H1 (cell line): ENCODE measurements around the gene BOLA1. TPM values are rescaled to one million over a fixed set of nuclear protein-coding genes. Genes with fewer than 3 reads are reported as not detected.

Experiments
- CTCF ChIA-PET: fragments of 300-600 bp; sonication (Branson Sonifier 250); formaldehyde crosslinking; loops from one replicate; lab custom pipeline; 2021; ENCODE audit not compliant: partially characterized antibody; lab: Charles Lee
- POLR2A ChIA-PET: fragments of 300-600 bp; sonication (Branson Sonifier 250); formaldehyde crosslinking; loops from one replicate; lab custom pipeline; 2021; ENCODE audit warnings: inconsistent platforms; ENCODE audit not compliant: partially characterized antibody; lab: Charles Lee
- DNase-seq, 2 experiments: peaks; one replicate each; pipeline versions ENCODE4 v3.0.0 to v3.0.0-alpha.2; 2010 to 2022; ENCODE audit warnings: low spot score in 2 of 2, low read depth in 1 of 2, mixed read lengths in 1 of 2
- FAIRE-seq: peaks from 2 replicates; lab custom pipeline; 2011; peaks lifted over from hg19 to GRCh38; lab: Jason Lieb, UNC
- H2AFZ ChIP-seq: 2 replicates; pipeline ENCODE4 v1.8.1; 2012; ENCODE audit warnings: low read length, inconsistent platforms
- H2AK5ac ChIP-seq: 2 replicates; pipeline ENCODE4 v1.6.1; 2013; ENCODE audit warnings: low read depth, low read length
- H2BK120ac ChIP-seq: replicated peaks from 2 replicates; pipeline ENCODE3; 2013; ENCODE audit warnings: low read depth, low read length, inconsistent platforms
- H2BK12ac ChIP-seq: 2 replicates; pipeline ENCODE4 v1.6.1; 2013; ENCODE audit warnings: low read depth, low read length
- H2BK15ac ChIP-seq: 2 replicates; pipeline ENCODE4 v1.6.1; 2013; ENCODE audit warnings: low read length
- H2BK20ac ChIP-seq: 2 replicates; pipeline ENCODE4 v1.6.1; 2013; ENCODE audit warnings: low read length
- H2BK5ac ChIP-seq: 2 replicates; pipeline ENCODE4 v1.6.1; 2013; ENCODE audit warnings: low read depth, low read length
- H3K14ac ChIP-seq: 2 replicates; pipeline ENCODE4 v1.6.1; 2013; ENCODE audit warnings: inconsistent platforms; ENCODE audit not compliant: insufficient read length
- H3K18ac ChIP-seq: 2 replicates; pipeline ENCODE4 v1.6.1; 2013; ENCODE audit warnings: low read length; ENCODE audit errors: extremely low read depth
- H3K23ac ChIP-seq: 2 replicates; pipeline ENCODE4 v1.6.1; 2013; ENCODE audit warnings: inconsistent platforms; ENCODE audit not compliant: insufficient read length
- H3K23me2 ChIP-seq: 2 replicates; pipeline ENCODE4 v1.6.1; 2013; ENCODE audit warnings: low read depth, low read length
- H3K27ac ChIP-seq: 2 replicates; pipeline ENCODE4 v1.6.1; 2011; ENCODE audit warnings: low read depth, low read length, inconsistent platforms
- H3K27me3 ChIP-seq, 4 experiments: replicated peaks in 1 of 4; 1 replicate in 1 of 4; 2 replicates in 3 of 4; pipeline versions ENCODE4 v1.6.1 to v1.8.1; 2011 to 2013; ENCODE audit warnings: low read length in 3 of 4, mild to moderate bottlenecking in 3 of 4, inconsistent platforms in 2 of 4, mixed read lengths in 2 of 4, moderate library complexity in 1 of 4; ENCODE audit not compliant: control insufficient read depth in 3 of 4, insufficient read depth in 3 of 4; ENCODE audit errors: extremely low read depth in 1 of 4
- H3K36me3 ChIP-seq, 4 experiments: 2 replicates each; pipeline versions ENCODE4 v1.6.1 to v1.8.1; 2011 to 2013; ENCODE audit warnings: mild to moderate bottlenecking in 4 of 4, low read length in 3 of 4, moderate library complexity in 2 of 4, control low read depth in 1 of 4, inconsistent platforms in 1 of 4; ENCODE audit not compliant: insufficient read depth in 4 of 4, control insufficient read depth in 2 of 4
- H3K4ac ChIP-seq: replicated peaks from 2 replicates; pipeline ENCODE3; 2013; ENCODE audit warnings: low read length, low read depth, mixed read lengths, inconsistent platforms; ENCODE audit not compliant: insufficient read length
- H3K4me1 ChIP-seq, 4 experiments: replicated peaks in 1 of 4; 1 replicate in 1 of 4; 2 replicates in 3 of 4; pipeline versions ENCODE4 v1.6.1 to v1.8.1; 2011 to 2013; ENCODE audit warnings: low read length in 3 of 4, inconsistent platforms in 2 of 4, mixed read lengths in 1 of 4; ENCODE audit not compliant: insufficient read depth in 4 of 4, control insufficient read depth in 3 of 4
- H3K4me2 ChIP-seq, 2 experiments: 2 replicates each; pipeline versions ENCODE4 v1.6.1 to v1.8.1; 2011 to 2013; ENCODE audit warnings: low read depth in 2 of 2, low read length in 2 of 2, control low read depth in 1 of 2, inconsistent platforms in 1 of 2, mild to moderate bottlenecking in 1 of 2; ENCODE audit not compliant: insufficient read depth in 1 of 2
- H3K4me3 ChIP-seq, 4 experiments: fragments of 200-600, 300-600 bp in 1 of 4; sonication (generic), shearing (Covaris generic), sonication (Bioruptor Twin) in 1 of 4; 2 replicates each; pipeline versions ENCODE4 v1.5.1 to v1.8.1; 2011 to 2016; ENCODE audit warnings: low read length in 4 of 4, low read depth in 3 of 4, control low read depth in 2 of 4, inconsistent platforms in 2 of 4, mild to moderate bottlenecking in 2 of 4, mixed read lengths in 1 of 4, moderate library complexity in 1 of 4; ENCODE audit not compliant: insufficient read depth in 2 of 4; ENCODE audit errors: extremely low read depth in 1 of 4
- H3K56ac ChIP-seq: replicated peaks from 2 replicates; pipeline ENCODE3; 2013; ENCODE audit warnings: low read depth, mild to moderate bottlenecking, mixed read lengths, low read length, inconsistent platforms; ENCODE audit not compliant: insufficient read length
- H3K79me1 ChIP-seq: 2 replicates; pipeline ENCODE4 v1.6.1; 2013; ENCODE audit warnings: low read depth, low read length, control low read depth
- H3K79me2 ChIP-seq, 2 experiments: 2 replicates each; pipeline versions ENCODE4 v1.6.1 to v1.8.1; 2012 to 2013; ENCODE audit warnings: low read length in 2 of 2, mild to moderate bottlenecking in 2 of 2, inconsistent platforms in 1 of 2; ENCODE audit not compliant: insufficient read depth in 2 of 2, control insufficient read depth in 1 of 2
- H3K9ac ChIP-seq, 4 experiments: replicated peaks in 1 of 4; 1 replicate in 1 of 4; 2 replicates in 3 of 4; pipeline versions ENCODE4 v1.6.1 to v1.8.1; 2011 to 2013; ENCODE audit warnings: low read depth in 3 of 4, low read length in 3 of 4, control low read depth in 2 of 4, mild to moderate bottlenecking in 2 of 4, moderate library complexity in 2 of 4, inconsistent platforms in 1 of 4; ENCODE audit errors: extremely low read depth in 1 of 4
- H3K9me3 ChIP-seq, 2 experiments: 2 replicates each; pipeline versions ENCODE4 v1.6.1 to v1.8.1; 2012 to 2013; ENCODE audit warnings: mild to moderate bottlenecking in 2 of 2, moderate library complexity in 2 of 2, control low read depth in 1 of 2, inconsistent platforms in 1 of 2, low read depth in 1 of 2, low read length in 1 of 2, mixed read lengths in 1 of 2; ENCODE audit not compliant: insufficient read depth in 2 of 2
- H4K20me1 ChIP-seq, 2 experiments: replicated peaks in 1 of 2; 2 replicates each; pipeline versions ENCODE3 to v1.8.1; 2011 to 2013; ENCODE audit warnings: inconsistent platforms in 2 of 2, low read length in 2 of 2, mild to moderate bottlenecking in 1 of 2; ENCODE audit not compliant: insufficient read depth in 2 of 2, control insufficient read depth in 1 of 2
- H4K5ac ChIP-seq: 2 replicates; pipeline ENCODE4 v1.6.1; 2013; ENCODE audit warnings: low read length, low read depth, mixed read lengths, inconsistent platforms; ENCODE audit not compliant: insufficient read length
- H4K8ac ChIP-seq: 2 replicates; pipeline ENCODE4 v1.8.0; 2013; ENCODE audit warnings: mild to moderate bottlenecking, moderate library complexity, low read length, inconsistent platforms; ENCODE audit not compliant: insufficient read depth; ENCODE audit errors: extremely low read depth
- H4K91ac ChIP-seq: replicated peaks from 2 replicates; pipeline ENCODE3; 2013; ENCODE audit warnings: low read length, mixed read lengths, inconsistent platforms; ENCODE audit not compliant: insufficient read length
- ASH2L ChIP-seq: fragments of 200-600, 300-600 bp; sonication (generic); IDR thresholded peaks from one replicate; pipeline ENCODE4 v1.7.1; 2017; ENCODE audit warnings: low read length
- BACH1 ChIP-seq: IDR thresholded peaks from 2 replicates; pipeline ENCODE4 v1.6.1; 2012; ENCODE audit warnings: low read length, improper control_type of control experiment
- CHD2 ChIP-seq: IDR thresholded peaks from 2 replicates; pipeline ENCODE4 v1.6.1; 2012; ENCODE audit warnings: low read length, improper control_type of control experiment
- FOSL1 ChIP-seq: IDR thresholded peaks from 2 replicates; pipeline ENCODE4 v1.6.1; 2011; ENCODE audit warnings: mild to moderate bottlenecking, low read depth, low read length, moderate library complexity; ENCODE audit not compliant: insufficient read depth
- GABPA ChIP-seq: IDR thresholded peaks from 2 replicates; pipeline ENCODE4 v1.6.1; 2011; ENCODE audit warnings: mild to moderate bottlenecking, low read length, moderate library complexity, borderline replicate concordance; ENCODE audit not compliant: insufficient read depth
- MAFK ChIP-seq: IDR thresholded peaks from 2 replicates; pipeline ENCODE4 v1.6.1; 2012; ENCODE audit warnings: low read depth, mild to moderate bottlenecking, improper control_type of control experiment, low read length
- RFX5 ChIP-seq: IDR thresholded peaks from 2 replicates; pipeline ENCODE4 v1.6.1; 2011; ENCODE audit warnings: low read depth, low read length, improper control_type of control experiment, borderline replicate concordance
- WGBS, 2 experiments: shearing (Covaris generic) in 1 of 2; methylation state at CpG; one replicate each; pipeline versions ENCODE4 v1.1.6 to v1.1.7; 2013 to 2015; ENCODE audit warnings: low lambda C conversion rate in 2 of 2, mixed read lengths in 2 of 2, inconsistent platforms in 1 of 2, low coverage in 1 of 2, missing lambda C conversion rate in 1 of 2; ENCODE audit not compliant: insufficient replicate concordance in 2 of 2, insufficient coverage in 1 of 2, insufficient read length in 1 of 2; ENCODE audit errors: extremely low coverage in 1 of 2, missing lambda C conversion rate in 1 of 2; 5-methylcytosine and 5-hydroxymethylcytosine counted together
- polyA plus RNA-seq, 7 experiments: library from polyadenylated mRNA; depleted of rRNA in 3 of 7; stranded (reverse) in 5 of 7; unstranded in 2 of 7; fragments of >200 nt in 5 of 7; fragments of 200-250 nt in 2 of 7; gene quantifications; 1 replicate in 5 of 7; 2 replicates in 1 of 7; 4 replicates in 1 of 7; pipeline versions ENCODE4 v1.2.1 to v1.2.3, GENCODE V29; 2011 to 2013; ENCODE audit warnings: missing spikeins in 2 of 7, mixed read lengths in 2 of 7
- total RNA-seq: library from RNA; stranded (reverse); fragmentation: NEBNext Ultra II Directional; extraction: Animal tissue kit (Norgen Biotek cat#: 25700); gene quantifications from 2 replicates; pipeline ENCODE4 v1.2.1, GENCODE V29; 2021

The BOLA1 gene
- total and polyA plus RNA-seq, 2 of the 8 experiments (the other 6 are each of a cell fraction or from before 2014, with no cell fraction given) = 8.1 to 15.4 TPM

DNA sequence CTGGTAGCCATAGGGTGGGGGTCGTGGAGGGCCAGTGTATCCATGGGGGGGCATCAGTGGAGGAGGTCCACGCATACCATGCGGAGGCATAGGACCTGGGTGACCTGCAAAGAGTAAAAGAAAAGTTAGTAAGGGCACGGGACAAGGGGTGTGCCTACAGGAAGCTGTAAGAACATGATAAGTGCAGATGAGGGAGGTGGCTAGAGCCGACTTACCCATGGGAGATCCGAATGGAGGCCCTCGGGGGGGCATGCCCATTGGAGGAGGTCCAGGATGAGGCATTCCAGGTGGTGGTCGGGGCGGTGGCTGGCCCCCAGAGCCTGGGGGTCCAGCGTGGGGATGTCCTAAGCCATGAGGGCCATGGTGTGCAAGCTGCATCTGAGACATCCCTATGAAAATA, 24.3 kb downstream of the BOLA1 start:
- H3K9me3 ChIP-seq = no peaks in the 10 kb centered on the region
- H3K18ac ChIP-seq = no peak overlapping the region
- H2AK5ac ChIP-seq = no peak overlapping the region
- peaks cover 5% of the 10 kb centered on the region for H3K79me1 ChIP-seq
- peaks cover 19 to 41% (median 39%) of the 10 kb centered on the region in 4 experiments for H3K36me3 ChIP-seq
- no peaks in the 10 kb centered on the region for H4K20me1 ChIP-seq
- no peak overlapping the region for H2BK20ac ChIP-seq
- ChIA-PET POLR2A (interaction anchor here (0.5 to 4.0 kb wide), 3 partner anchors 10 to 37 kb away, joined by 3 to 20 read pairs (median 5); a partner anchor contains a TSS), CTCF (interaction anchor here (1.2 kb wide), 1 partner anchor 9 kb away, joined by 4 read pairs; no protein-coding TSS in a partner anchor)
- FAIRE-seq (no peak), DNase-seq (no peak)
- WGBS, 2 experiments = 95% methylated on average over 10 of the region's 10 CpGs; no CpG with 5 or more reads in 1 of the 2 experiments
- no peak overlapping the region for H2BK5ac ChIP-seq
- H3K4ac ChIP-seq = no peak overlapping the region
- no peak overlapping the region for H2BK120ac ChIP-seq
- no peak overlapping the region for H4K8ac ChIP-seq
- H3K9ac ChIP-seq = no peak overlapping the region
- H3K4me2 ChIP-seq = no peak overlapping the region
- peaks cover 8 to 28% of the 10 kb centered on the region in 2 experiments for H3K79me2 ChIP-seq
- H3K23ac ChIP-seq = no peak overlapping the region
- H3K27ac ChIP-seq = no peak overlapping the region
- H3K27me3 ChIP-seq = no peaks in the 10 kb centered on the region
- TF ChIP-seq RFX5 = no peak
- no peak for TF ChIP-seq BACH1
- no peak for TF ChIP-seq FOSL1
- TF ChIP-seq CHD2 = no peak
- TF ChIP-seq GABPA = no peak
- TF ChIP-seq MAFK = no peak
- TF ChIP-seq ASH2L = no peak
- H3K14ac ChIP-seq = no peak overlapping the region
- peaks cover 5% of the 10 kb centered on the region for H3K23me2 ChIP-seq
- H3K4me3 ChIP-seq = no peak overlapping the region
- no peak overlapping the region for H4K91ac ChIP-seq
- H2BK15ac ChIP-seq = no peak overlapping the region
- H2AFZ ChIP-seq = no peak overlapping the region
- no peak overlapping the region for H2BK12ac ChIP-seq
- H3K56ac ChIP-seq = no peak overlapping the region
- peaks cover 0 to 8% (median 4%) of the 10 kb centered on the region in 4 experiments; a peak in 4 of 7 replicates for H3K4me1 ChIP-seq
- no peak overlapping the region for H4K5ac ChIP-seq
